NCI-H345 (cell line): ENCODE measurements around the gene SHH.

Source experiments
- DNase-seq: peaks from one replicate; lab custom pipeline; 2025; lab: John Stamatoyannopoulos, UW

The SHH gene

GRCh38 chr7:155811895-155812761, at the start of gene SHH:
Gene SHH (minus strand): TSS chr7:155812463. CDS start chr7:155812122, 341 bp downstream.
- DNase-seq: peak; percentile 33

- no peak for DNase-seq
These were observed 49.2 kb upstream of the SHH start for GRCh38 chr7:155861480-155861868.

DNA sequence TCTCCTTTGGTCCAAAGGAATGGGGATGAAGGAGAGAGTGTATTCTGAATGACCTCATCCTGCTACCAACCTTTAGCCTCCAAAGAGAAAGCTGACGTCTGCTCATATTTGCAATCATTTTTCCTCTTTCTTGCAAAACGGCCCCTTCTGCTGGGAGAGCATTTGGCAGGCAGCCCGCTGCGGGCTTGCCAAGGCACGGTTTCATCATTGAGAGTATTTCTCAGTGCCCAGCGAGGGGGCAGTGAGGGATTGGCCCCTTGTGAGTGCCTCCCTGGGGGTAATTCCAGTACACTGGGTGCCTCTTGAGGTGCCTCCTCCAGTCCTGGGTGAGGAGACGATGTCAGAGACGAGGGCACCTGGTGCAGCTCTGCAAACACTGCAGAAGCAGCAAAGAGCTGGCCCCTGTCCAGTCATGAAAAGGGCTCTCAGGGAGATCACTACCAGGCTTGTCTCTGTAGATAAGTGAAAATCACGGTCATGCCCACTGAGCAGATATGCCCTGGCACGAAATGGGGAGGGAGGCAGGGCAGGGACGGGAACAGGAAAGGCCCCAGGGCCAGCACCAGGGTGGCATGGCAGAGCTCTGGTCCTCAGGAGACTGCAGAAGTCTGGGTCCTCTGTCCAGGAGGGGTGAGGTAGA, 48.7 kb upstream of the SHH start:
- DNase-seq: peak; percentile 73

DNA sequence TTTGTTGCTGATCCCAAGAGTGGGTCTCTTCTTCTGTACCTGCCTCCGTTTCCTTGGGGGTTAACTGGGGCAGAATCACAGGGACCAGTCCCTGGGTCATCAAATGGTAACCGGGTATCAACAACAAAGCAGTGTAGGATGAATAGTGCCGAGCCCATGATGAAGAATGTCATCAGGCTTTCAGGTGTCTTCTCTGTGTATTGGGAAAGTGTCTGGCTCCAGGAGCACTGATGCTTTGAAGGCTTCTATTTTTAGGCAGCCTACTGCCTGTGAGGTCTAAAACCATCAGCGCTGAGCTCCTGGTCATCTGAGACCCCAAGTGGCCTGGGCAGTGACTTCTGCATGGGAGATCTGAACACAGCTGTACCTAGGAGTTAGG, 48.2 kb upstream of the SHH start:
- DNase-seq: no peak

DNA sequence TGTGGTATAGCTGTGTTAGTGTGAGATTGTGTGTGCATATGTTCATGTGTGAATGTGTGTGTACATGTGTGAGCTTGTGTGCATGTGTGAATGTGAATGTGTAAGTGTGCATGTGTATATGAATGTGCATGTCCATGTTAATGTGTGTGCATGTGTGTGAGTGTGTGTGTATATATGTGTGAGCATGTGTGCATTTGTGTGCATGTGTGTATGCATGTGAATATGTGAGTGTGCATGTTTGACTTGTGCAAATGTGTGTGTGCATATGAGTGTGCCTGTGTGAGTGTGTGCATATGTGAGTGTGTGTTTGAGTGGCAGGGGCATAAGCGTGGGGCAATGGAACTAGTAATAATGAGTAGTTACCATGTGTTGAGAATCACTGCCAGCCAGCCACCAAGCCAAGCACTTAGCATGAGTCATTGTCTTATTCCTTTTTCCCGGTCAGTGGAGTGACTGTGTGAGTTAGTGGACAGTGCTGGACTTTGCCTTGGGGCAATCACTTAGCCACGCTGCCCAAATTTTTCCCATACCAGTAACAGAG, 46.3 kb upstream of the SHH start:
- no peak for DNase-seq

GRCh38 chr7:155857141-155857540, 44.9 kb upstream of the SHH start:
- DNase-seq: no peak

DNA sequence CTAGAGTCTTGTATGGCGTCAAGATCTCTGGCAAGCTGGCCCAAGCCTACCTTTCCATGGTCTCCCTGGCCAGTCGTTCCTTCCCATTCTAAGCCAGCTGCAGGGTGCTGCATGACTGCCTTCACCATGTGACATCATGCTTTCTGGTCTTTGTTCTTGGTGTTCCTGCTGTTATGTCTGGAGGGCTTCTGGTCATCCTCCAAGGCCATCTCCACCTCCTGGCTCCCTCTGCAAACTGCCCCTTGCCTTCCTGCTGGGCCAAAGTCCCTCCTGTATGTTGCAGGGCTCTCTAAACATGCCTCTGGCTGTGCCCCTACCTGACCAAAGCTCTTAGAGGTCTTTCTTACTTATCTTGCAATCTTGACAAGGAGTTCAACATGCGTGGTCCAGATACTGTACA, 44.4 kb upstream of the SHH start:
- no peak for DNase-seq

DNA sequence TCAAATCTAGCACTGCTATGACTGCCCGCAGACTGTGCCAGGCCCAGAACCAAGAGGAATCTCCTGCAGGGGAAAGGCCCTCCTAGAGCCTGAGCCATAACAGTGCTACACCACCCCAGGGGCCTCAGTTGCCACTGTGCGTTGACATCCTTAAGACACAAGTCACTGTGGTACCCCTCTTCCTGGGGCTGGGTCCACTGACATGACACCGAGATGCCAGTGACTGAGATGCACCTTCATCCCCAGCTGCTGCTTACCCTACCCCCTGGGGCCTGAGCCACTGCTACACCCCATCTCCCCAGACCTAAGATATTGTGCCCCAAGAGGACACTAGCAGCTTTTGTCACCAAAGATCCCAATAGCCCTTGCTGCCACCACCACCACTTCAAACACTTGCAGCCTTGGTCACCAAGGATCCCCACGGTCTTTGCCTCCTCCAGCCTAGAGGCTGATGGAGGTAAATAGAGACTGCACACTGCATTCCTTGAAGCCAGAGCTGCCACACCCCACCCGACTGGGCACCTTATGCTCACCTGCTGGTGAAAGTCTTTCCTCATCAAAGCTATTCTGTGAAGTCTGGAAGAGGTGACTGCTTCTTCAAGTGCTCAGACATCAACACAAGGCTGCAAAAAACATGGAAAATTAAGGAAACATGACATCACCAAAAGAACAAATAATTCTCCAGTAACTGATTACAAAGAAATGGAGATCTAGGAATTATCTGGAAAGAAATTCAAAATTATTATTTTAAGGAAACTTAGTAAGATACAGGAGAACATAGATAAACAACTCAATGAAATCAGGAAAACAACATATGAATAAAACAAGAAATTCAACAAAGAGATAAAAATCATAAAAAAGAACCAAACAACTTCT, 40.4 kb upstream of the SHH start:
- no peak for DNase-seq

DNA sequence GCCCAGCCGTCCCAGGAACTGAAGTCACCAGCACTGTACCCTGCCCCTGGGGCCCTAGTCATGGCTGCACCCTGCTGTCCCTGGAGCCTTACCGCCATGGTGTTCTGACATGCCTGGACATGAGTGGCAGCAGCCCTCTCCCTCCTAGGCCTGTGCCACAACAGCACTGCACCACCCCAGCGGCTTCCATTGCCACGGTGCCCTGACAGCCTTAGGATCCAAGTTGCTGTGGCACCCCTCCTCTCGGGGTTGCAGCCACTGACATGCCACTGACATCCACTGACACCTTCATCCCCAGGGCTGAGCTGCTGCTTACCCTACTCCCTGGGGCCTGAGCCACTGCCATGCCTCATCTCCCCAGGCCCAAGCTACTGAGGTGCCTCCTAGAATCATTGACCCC, 39.6 kb upstream of the SHH start:
- no peak for DNase-seq

- no peak for DNase-seq
These were observed 38.8 kb upstream of the SHH start for GRCh38 chr7:155850766-155851678.

GRCh38 chr7:155850001-155850436, 37.8 kb upstream of the SHH start:
- no peak for DNase-seq

- DNase-seq: peak; percentile 71
These were observed 36.7 kb upstream of the SHH start for GRCh38 chr7:155848691-155849669.

DNA sequence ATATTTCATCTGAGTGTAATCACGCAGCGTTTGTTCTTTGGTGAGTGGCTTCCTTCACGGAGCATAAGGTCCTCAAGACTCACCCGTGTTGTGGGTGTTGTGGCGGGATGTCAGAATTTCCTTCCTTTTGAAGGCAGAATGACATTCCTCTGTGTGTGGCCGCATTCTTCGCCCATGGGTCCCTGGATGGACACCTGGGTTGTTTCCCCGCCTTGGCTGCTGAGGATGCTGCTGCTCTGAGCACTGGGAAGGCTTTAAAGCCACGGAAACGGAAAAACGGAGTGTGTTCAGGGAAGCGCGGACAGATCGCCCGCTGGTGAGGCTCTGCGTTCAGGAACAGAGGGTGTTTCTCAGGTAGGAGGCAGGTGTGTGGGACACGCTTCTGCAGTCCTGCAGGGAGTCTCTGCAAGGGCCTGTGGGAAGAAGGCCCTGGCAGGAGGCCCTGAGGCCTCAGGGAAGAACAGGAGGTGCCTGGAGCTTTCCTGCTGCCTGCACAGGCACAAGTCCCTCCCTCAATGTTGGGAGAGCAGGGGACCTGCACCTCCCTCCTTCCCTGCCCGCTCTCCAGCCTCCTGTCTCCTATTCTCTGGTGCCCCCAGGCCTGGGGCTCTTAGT, 35.7 kb upstream of the SHH start:
- peak; percentile 8 for DNase-seq

- DNase-seq: no peak
These were observed 34.7 kb upstream of the SHH start for GRCh38 chr7:155846936-155847335.

GRCh38 chr7:155846156-155846555, 33.9 kb upstream of the SHH start:
- DNase-seq: no peak

DNA sequence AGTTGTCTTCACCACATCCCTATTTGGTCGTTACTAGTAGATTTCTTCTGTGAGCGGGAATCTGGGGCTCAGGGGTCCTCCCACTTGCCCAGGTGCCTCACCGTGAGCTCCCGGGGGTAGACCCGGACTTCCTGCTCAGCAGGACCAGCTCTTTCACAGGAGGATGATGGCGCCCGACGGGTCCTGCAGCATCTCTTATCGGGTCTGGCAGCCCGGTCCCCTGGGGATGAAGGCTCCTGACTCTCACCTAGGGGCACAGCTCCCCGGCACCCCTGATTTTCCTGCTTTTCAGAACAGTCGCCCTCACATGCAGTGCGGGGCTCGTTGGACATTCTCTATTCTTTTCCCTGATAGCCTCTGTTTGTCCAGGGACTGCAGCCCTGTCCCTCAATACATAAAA, 33.0 kb upstream of the SHH start:
- DNase-seq: no peak

DNA sequence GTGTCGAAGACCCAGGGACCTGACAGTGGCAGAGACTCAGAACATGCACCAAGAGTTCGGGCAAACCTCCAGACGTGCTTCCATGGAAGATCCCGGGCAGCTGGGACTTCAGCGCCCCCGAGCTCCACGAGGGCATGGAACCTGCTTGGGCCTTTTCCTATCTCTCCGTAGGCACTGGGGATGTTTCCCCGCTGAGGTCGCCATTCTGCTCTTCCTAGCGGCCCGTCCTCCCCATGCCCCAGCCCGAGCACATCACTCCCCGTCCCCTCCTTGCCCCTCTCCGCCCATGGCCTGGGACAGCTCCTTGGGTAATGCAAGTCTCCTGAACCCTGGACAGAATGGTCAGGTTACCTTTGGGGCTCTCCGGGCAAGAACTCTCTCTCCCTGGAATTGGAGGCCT, 32.3 kb upstream of the SHH start:
- DNase-seq: no peak

GRCh38 chr7:155844019-155844453, 31.8 kb upstream of the SHH start:
- DNase-seq: no peak

- no peak for DNase-seq
These were observed 31.3 kb upstream of the SHH start for GRCh38 chr7:155843426-155844018.
